Measurements from ENCODE around the gene ZNF680. TPM values are rescaled to one million over a fixed set of nuclear protein-coding genes. Genes with fewer than 3 reads are reported as not detected.

The ZNF680 gene
- 8.1 and 10.4 TPM in 2 replicates for total RNA-seq (2012; rRNA removed)

DNA sequence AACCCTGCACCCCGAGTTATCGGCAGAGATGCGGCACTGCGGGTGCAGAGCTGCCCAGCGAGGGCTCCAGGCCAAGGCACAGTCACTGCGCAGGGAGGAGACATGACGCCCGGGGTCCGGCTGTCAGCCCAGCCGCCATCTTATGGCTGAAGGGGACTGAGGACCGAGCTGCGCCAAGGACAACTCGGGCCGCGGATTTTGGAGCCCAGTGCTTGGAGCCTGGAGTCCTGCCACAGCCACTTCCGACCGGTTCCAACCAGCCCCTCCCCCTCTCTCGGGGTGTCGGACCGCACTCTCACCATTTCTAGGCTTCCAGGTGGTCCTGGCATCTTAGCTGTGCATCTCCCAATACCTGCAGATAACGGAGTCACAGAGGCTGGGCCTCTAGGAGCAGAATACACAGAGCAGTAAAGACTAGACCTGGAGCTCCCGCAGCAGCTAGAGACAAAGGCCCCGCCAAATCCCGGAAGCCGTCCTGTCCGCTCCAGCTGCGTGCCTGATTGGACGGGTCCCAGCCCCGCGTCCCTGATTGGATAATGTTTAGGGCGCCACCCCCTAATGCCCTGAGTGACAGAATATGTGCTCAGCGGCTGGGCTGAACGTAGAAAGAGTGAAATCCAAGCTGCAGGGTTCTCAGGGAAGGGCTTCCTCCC is at the start of gene ZNF680:
TSS of gene ZNF680 (minus strand) at position 446 of the 653 bp plus-strand sequence. CDS start at position 329, 117 bp downstream.
- peak within 1 kb of the TSS; percentile 70 for H3K4me2 ChIP-seq (ENCODE audit: low read length)
- peak within 1 kb of the TSS; percentile 100 for H3K4me3 ChIP-seq (ENCODE audit: low read length)
- no peaks in the 10 kb centered on the region for H3K9me3 ChIP-seq (replicated peaks; ENCODE audit: low read length)
- peak within 1 kb of the TSS; percentile 90 for H3K9ac ChIP-seq (ENCODE audit: low read depth, low read length)
- H3K4me1 ChIP-seq (ENCODE audit: control insufficient read depth, insufficient read depth, low read length): peaks cover 20% of the 10 kb centered on the region
- peaks cover 4% of the 10 kb centered on the region for H3K36me3 ChIP-seq (ENCODE audit: insufficient read depth, low read length)
- H3K27me3 ChIP-seq (ENCODE audit: control insufficient read depth, insufficient read depth, low read length): no peaks in the 10 kb centered on the region

DNA sequence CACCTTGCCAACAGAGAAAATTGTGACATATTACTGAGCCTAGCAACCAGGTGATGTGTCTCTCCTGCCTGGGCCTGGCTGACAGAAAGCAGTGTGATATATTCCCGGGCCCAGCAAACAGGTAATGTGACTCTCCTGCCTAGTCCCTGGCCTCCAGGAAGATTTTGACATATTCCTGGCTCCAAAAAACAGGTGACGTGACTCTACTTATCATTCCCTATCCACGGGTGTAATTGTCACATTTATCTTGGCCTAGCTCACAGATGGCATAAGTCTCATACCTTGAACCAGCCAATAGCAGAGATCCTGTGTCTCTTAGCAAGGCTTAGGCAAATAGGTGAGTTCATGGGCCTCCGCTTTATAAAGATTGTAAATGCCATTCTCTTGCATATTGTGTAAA is 49.6 kb upstream of the ZNF680 start:
- Histone ChIP-seq H3K36me3 (ENCODE audit: insufficient read depth, low read length) (no peaks in the 10 kb centered on the region), H3K27me3 (ENCODE audit: control insufficient read depth, insufficient read depth, low read length) (no peaks in the 10 kb centered on the region), H3K9ac (ENCODE audit: low read depth, low read length) (no peak overlapping the region), H3K4me2 (ENCODE audit: low read length) (no peak overlapping the region), H3K4me1 (ENCODE audit: control insufficient read depth, insufficient read depth, low read length) (no peaks in the 10 kb centered on the region), H3K9me3 (replicated peaks; ENCODE audit: low read length) (peaks cover 10% of the 10 kb centered on the region), H3K4me3 (ENCODE audit: low read length) (no peak overlapping the region)

DNA sequence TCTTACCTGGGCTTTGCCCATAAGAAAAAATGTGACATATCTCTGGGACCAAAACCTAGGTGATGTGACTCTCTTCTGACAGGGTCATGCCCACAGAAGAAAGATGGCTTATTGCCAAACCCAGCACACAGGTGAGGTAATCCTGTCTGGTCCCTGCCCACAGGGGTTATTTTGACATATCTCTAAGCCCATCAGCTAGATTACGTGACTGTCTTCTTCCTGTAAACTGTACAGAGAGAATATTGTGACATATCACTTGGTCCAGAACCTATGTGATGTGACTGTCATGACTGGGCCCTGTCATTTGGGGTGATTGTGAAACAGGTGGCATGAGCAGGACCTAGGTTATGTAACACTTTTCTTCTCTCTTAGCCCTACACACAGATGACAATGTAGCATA is 48.8 kb upstream of the ZNF680 start:
- H3K4me2 ChIP-seq (ENCODE audit: low read length): no peak overlapping the region
- no peaks in the 10 kb centered on the region for H3K36me3 ChIP-seq (ENCODE audit: insufficient read depth, low read length)
- no peaks in the 10 kb centered on the region for H3K27me3 ChIP-seq (ENCODE audit: control insufficient read depth, insufficient read depth, low read length)
- no peak overlapping the region for H3K4me3 ChIP-seq (ENCODE audit: low read length)
- H3K9ac ChIP-seq (ENCODE audit: low read depth, low read length): no peak overlapping the region
- no peaks in the 10 kb centered on the region for H3K4me1 ChIP-seq (ENCODE audit: control insufficient read depth, insufficient read depth, low read length)
- H3K9me3 ChIP-seq (replicated peaks; ENCODE audit: low read length): peaks cover 4% of the 10 kb centered on the region

DNA sequence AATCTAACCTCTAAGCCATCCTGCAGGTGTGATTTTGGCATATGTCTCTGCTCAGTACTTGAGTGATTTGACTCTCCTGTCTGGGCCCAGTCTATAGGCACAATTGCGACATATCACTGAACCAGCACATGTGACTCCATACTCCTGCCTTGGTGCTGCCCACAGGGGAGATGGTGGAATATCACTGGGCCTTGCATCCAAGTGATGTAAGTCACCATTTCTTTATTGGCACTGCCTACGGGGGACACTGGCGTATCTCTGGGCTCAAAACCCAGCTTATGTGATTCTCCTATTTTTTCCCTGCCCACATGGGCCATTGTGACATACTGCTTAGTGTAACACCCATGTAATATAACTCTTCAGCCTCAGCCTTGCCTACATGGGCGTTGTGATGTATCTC is 48.1 kb upstream of the ZNF680 start:
- no peaks in the 10 kb centered on the region for H3K4me1 ChIP-seq (ENCODE audit: control insufficient read depth, insufficient read depth, low read length)
- H3K4me2 ChIP-seq (ENCODE audit: low read length): no peak overlapping the region
- peaks cover under 1% of the 10 kb centered on the region for H3K9me3 ChIP-seq (replicated peaks; ENCODE audit: low read length)
- H3K27me3 ChIP-seq (ENCODE audit: control insufficient read depth, insufficient read depth, low read length): no peaks in the 10 kb centered on the region
- H3K9ac ChIP-seq (ENCODE audit: low read depth, low read length): no peak overlapping the region
- no peaks in the 10 kb centered on the region for H3K36me3 ChIP-seq (ENCODE audit: insufficient read depth, low read length)
- no peak overlapping the region for H3K4me3 ChIP-seq (ENCODE audit: low read length)

DNA sequence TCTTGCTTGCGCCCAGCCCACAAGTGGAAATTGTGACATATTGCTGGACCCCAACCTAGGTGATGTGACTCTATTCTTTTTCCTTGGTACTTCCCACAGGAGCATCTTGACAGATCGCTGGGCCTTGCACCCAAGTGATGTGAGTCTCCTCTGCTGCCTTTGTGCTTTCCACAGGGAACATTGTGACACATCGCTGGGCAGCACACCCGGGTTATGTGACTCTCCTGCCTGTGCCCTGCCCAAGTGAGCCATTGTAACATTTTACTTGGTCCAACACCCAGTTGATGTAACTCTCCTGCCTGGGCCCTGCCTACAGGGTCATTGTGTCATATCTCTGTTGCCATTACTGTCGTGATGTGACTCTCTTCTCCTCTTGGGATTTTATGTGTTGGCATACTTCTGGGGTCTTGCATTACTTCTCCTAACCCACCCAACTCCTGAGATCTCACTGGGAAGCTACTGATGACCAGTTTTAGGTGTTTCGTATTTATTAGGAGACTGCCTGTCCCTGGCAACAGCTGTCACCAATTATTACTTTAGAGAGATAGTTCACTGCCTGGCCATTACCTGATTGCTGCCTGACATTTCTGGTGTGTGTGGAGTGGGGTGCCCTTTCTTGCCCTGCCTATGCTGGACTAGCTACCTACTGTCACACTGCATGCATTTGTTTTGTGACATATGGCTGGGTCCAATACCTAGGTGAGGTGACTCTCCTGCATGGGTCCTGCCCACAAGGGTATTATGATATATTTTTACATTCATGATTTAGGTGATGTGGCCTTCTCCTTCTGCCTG is 45.4 kb upstream of the ZNF680 start:
- no peaks in the 10 kb centered on the region for H3K36me3 ChIP-seq (ENCODE audit: insufficient read depth, low read length)
- no peaks in the 10 kb centered on the region for H3K27me3 ChIP-seq (ENCODE audit: control insufficient read depth, insufficient read depth, low read length)
- peaks cover 4% of the 10 kb centered on the region for H3K9me3 ChIP-seq (replicated peaks; ENCODE audit: low read length)
- no peak overlapping the region for H3K9ac ChIP-seq (ENCODE audit: low read depth, low read length)
- no peak overlapping the region for H3K4me2 ChIP-seq (ENCODE audit: low read length)
- no peak overlapping the region for H3K4me3 ChIP-seq (ENCODE audit: low read length)
- no peaks in the 10 kb centered on the region for H3K4me1 ChIP-seq (ENCODE audit: control insufficient read depth, insufficient read depth, low read length)

DNA sequence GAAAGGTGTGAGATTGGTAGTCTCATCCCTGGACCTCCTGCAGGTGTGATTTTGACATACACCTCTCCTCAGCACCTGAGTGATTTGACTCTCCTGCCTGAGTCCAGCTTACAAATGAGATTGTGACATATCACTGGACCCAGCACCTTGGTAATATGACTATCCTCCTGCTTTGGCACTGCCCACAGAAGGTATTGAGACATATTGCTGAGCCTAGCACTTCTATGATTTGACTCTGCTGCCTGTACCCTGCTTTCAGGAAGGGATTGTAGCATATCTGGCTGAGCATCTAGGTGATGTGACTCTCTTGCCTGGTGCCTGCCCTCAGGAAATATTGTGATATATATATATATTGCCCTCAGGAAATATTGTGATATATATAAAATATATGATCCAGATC is 43.5 kb upstream of the ZNF680 start:
- Histone ChIP-seq H3K4me2 (ENCODE audit: low read length) (no peak overlapping the region), H3K9me3 (replicated peaks; ENCODE audit: low read length) (peaks cover 4% of the 10 kb centered on the region), H3K27me3 (ENCODE audit: control insufficient read depth, insufficient read depth, low read length) (no peaks in the 10 kb centered on the region), H3K9ac (ENCODE audit: low read depth, low read length) (no peak overlapping the region), H3K36me3 (ENCODE audit: insufficient read depth, low read length) (no peaks in the 10 kb centered on the region), H3K4me3 (ENCODE audit: low read length) (no peak overlapping the region), H3K4me1 (ENCODE audit: control insufficient read depth, insufficient read depth, low read length) (no peaks in the 10 kb centered on the region)

DNA sequence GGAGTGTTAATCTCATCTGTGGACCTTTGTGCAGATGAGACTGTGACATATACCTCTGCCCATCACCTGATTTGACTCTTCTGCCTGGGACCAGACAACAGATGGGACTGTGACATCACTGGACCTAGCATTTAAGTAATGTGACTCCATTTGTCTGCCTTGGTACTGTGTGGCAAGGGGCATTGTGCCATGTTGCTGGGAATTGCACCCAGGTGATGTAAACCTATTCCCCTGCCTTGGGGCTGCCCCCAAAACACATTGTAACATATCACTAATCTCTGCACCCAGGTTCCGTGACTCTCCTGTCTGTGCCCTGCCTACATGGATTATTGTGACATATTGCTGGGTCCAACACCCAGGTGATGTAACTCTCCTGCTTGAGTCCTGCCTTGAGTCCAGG is 40.4 kb upstream of the ZNF680 start:
- Histone ChIP-seq H3K9me3 (replicated peaks; ENCODE audit: low read length) (peaks cover 9% of the 10 kb centered on the region), H3K9ac (ENCODE audit: low read depth, low read length) (no peak overlapping the region), H3K36me3 (ENCODE audit: insufficient read depth, low read length) (no peaks in the 10 kb centered on the region), H3K4me1 (ENCODE audit: control insufficient read depth, insufficient read depth, low read length) (no peaks in the 10 kb centered on the region), H3K4me2 (ENCODE audit: low read length) (no peak overlapping the region), H3K4me3 (ENCODE audit: low read length) (no peak overlapping the region), H3K27me3 (ENCODE audit: control insufficient read depth, insufficient read depth, low read length) (no peaks in the 10 kb centered on the region)

DNA sequence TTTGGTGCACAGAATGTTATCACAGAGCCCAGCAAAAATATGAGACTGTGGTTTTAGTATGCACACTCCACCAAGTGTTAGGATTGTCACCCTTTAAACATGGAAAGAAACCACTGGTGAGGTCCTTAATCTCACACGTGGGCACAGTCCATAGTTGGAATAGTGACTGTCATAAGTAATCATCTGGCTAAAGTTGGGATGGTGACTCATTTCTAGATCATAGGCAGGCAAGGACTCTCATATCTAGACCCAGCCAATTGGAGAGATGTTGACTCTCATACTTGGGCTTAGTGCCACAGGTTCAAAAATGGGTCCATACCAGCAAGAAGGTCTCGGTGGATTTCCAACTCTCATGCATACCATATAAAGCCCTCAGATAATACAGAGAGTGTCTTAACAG is 39.6 kb upstream of the ZNF680 start:
- H3K9ac ChIP-seq (ENCODE audit: low read depth, low read length): no peak overlapping the region
- H3K9me3 ChIP-seq (replicated peaks; ENCODE audit: low read length): peaks cover 9% of the 10 kb centered on the region
- no peak overlapping the region for H3K4me3 ChIP-seq (ENCODE audit: low read length)

DNA sequence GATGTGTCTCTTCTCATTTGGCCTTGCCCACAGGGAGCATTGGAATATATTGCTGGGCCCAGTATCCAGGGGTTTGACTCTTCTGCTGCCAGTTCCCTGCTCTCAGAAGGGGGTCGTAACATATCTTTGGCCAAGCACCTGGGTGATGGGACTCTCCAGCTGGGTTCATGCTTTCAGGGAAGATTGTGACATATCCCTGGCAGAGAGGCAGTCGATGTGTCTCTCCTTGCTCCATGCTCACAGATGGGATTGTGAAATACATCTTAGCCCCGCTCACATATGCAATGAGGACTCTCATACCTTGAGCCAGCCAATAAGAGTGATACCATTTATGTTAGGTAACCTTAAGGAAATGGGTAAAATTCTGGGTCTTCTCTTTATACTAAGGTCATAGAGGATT is 39.2 kb upstream of the ZNF680 start:
- Histone ChIP-seq H3K4me3 (ENCODE audit: low read length) (no peak overlapping the region), H3K4me2 (ENCODE audit: low read length) (no peak overlapping the region), H3K36me3 (ENCODE audit: insufficient read depth, low read length) (no peaks in the 10 kb centered on the region), H3K9me3 (replicated peaks; ENCODE audit: low read length) (peaks cover 9% of the 10 kb centered on the region), H3K9ac (ENCODE audit: low read depth, low read length) (no peak overlapping the region), H3K27me3 (ENCODE audit: control insufficient read depth, insufficient read depth, low read length) (no peaks in the 10 kb centered on the region), H3K4me1 (ENCODE audit: control insufficient read depth, insufficient read depth, low read length) (no peaks in the 10 kb centered on the region)

More for the DNA sequence above, 39.6 kb upstream of the ZNF680 start:
- Histone ChIP-seq H3K36me3 (ENCODE audit: insufficient read depth, low read length) (no peaks in the 10 kb centered on the region), H3K4me1 (ENCODE audit: control insufficient read depth, insufficient read depth, low read length) (no peaks in the 10 kb centered on the region), H3K27me3 (ENCODE audit: control insufficient read depth, insufficient read depth, low read length) (no peaks in the 10 kb centered on the region), H3K4me2 (ENCODE audit: low read length) (no peak overlapping the region)

DNA sequence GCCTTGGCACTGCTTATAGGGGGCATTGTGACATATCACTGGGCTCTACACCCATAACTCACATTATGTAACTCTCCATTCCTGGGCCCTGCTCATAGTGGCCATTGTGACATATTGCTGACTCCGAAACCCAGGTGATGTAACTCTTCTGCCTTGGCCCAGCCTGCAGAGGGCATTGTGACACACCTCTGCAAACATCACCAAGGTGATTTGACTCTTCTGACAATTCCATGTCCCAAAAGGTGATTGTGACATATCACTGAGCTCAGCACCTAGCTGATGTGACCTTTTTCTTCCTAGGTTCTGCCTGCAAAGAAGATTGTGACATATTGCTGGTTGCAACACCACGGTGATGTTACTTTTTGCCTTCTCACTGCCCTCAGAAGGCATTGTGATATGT is 36.5 kb upstream of the ZNF680 start:
- Histone ChIP-seq H3K4me2 (ENCODE audit: low read length) (no peak overlapping the region), H3K9me3 (replicated peaks; ENCODE audit: low read length) (peaks cover 5% of the 10 kb centered on the region), H3K36me3 (ENCODE audit: insufficient read depth, low read length) (no peaks in the 10 kb centered on the region), H3K27me3 (ENCODE audit: control insufficient read depth, insufficient read depth, low read length) (no peaks in the 10 kb centered on the region), H3K4me3 (ENCODE audit: low read length) (no peak overlapping the region), H3K4me1 (ENCODE audit: control insufficient read depth, insufficient read depth, low read length) (no peaks in the 10 kb centered on the region), H3K9ac (ENCODE audit: low read depth, low read length) (no peak overlapping the region)

DNA sequence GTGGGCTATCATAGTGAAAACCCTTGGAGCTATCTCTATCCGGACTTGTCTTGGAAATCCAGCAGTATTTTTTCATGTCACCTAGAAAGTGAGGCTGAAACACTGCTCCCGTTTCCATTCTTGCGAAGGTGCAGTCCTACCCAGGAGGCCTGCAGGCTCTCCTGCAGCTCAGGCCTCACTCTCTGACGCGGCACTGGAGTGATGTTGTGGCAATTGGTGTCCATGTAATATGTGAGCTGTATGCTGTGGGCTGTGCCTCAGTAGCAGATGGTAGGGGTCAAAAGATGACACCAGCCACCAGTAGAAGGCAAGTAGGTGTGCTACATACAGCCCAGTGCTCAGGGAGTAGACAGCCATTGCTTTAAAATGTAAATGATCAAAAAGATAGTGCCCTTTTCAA is 28.1 kb upstream of the ZNF680 start:
- no peaks in the 10 kb centered on the region for H3K9me3 ChIP-seq (replicated peaks; ENCODE audit: low read length)
- no peak overlapping the region for H3K4me2 ChIP-seq (ENCODE audit: low read length)
- no peak overlapping the region for H3K9ac ChIP-seq (ENCODE audit: low read depth, low read length)
- H3K36me3 ChIP-seq (ENCODE audit: insufficient read depth, low read length): no peaks in the 10 kb centered on the region
- H3K27me3 ChIP-seq (ENCODE audit: control insufficient read depth, insufficient read depth, low read length): no peaks in the 10 kb centered on the region
- H3K4me1 ChIP-seq (ENCODE audit: control insufficient read depth, insufficient read depth, low read length): no peaks in the 10 kb centered on the region
- H3K4me3 ChIP-seq (ENCODE audit: low read length): no peak overlapping the region
